HG03342 (cell line): ENCODE results near the gene ZNF474.
A peak's percentile ranks its signal among the peaks of the same experiment; 100 is the strongest.
"Not testable (repeated sequence)": the region's sequence is repeated elsewhere in the genome, so short reads cannot be mapped to it uniquely, and the experiment has no call there.

Experiments used
- ATAC-seq: cut with Tn5 transposase; IDR thresholded peaks from one replicate; pipeline ENCODE4 v1.9.1; 2021; ENCODE audit warnings: mild to moderate bottlenecking, moderate library complexity; ENCODE audit not compliant: unreplicated experiment

The ZNF474 gene

GRCh38 chr5:122129306-122129705 lies at the start of gene ZNF474:
ZNF474 (plus strand) TSS chr5:122129546; CDS start chr5:122151991, 22,445 bp downstream.
- ATAC-seq, result no peak

- no peak for ATAC-seq
These were observed 47.8 kb upstream of the ZNF474 start for GRCh38 chr5:122081541-122081940.

GRCh38 chr5:122083535-122083934 lies 45.8 kb upstream of the ZNF474 start:
- peak; percentile 44 for ATAC-seq

GRCh38 chr5:122085041-122085440 lies 44.3 kb upstream of the ZNF474 start:
- no peak for ATAC-seq

GRCh38 chr5:122089096-122090013 lies 40.0 kb upstream of the ZNF474 start:
- ATAC-seq, result no peak

- ATAC-seq, result no peak
These were observed 37.3 kb upstream of the ZNF474 start for GRCh38 chr5:122091936-122092600.

GRCh38 chr5:122093415-122094180 lies 35.7 kb upstream of the ZNF474 start:
- ATAC-seq, result no peak

GRCh38 chr5:122094251-122094650 lies 35.1 kb upstream of the ZNF474 start:
- not testable (repeated sequence) for ATAC-seq

- no peak for ATAC-seq
These were observed 34.2 kb upstream of the ZNF474 start for GRCh38 chr5:122095158-122095557.

- no peak for ATAC-seq
These were observed 32.0 kb upstream of the ZNF474 start for GRCh38 chr5:122097391-122097790.

GRCh38 chr5:122099060-122099790 lies 30.1 kb upstream of the ZNF474 start:
- ATAC-seq, result no peak

GRCh38 chr5:122101636-122102285 lies 27.6 kb upstream of the ZNF474 start:
- peak; percentile 81 for ATAC-seq

GRCh38 chr5:122102825-122103224 lies 26.5 kb upstream of the ZNF474 start:
- no peak for ATAC-seq

GRCh38 chr5:122105909-122106308 lies 23.4 kb upstream of the ZNF474 start:
- ATAC-seq, result no peak

GRCh38 chr5:122107016-122107415 lies 22.3 kb upstream of the ZNF474 start:
- ATAC-seq, result no peak

GRCh38 chr5:122110987-122111386 lies 18.4 kb upstream of the ZNF474 start:
- no peak for ATAC-seq

GRCh38 chr5:122111460-122111859 lies 17.9 kb upstream of the ZNF474 start:
- no peak for ATAC-seq

GRCh38 chr5:122112063-122112462 lies 17.3 kb upstream of the ZNF474 start:
- ATAC-seq, result no peak

- no peak for ATAC-seq
These were observed 16.4 kb upstream of the ZNF474 start for GRCh38 chr5:122112733-122113558.
